ENCODE data around the gene DEFB132.
"Not testable (repeated sequence)": the region's sequence is repeated elsewhere in the genome, so short reads cannot be mapped to it uniquely, and the experiment has no call there.

The DEFB132 gene

GRCh38 chr20:252801-253200 lies 4.7 kb upstream of the DEFB132 start (continued):
- TF ChIP-seq TSHZ2 (CRISPR knock-in tag; IDR thresholded peaks at IDR 0.05), result no peak
- TF ChIP-seq OSR1 (CRISPR knock-in tag; IDR thresholded peaks at IDR 0.05), result no peak
- no peak for TF ChIP-seq CSRNP3 (CRISPR knock-in tag; IDR thresholded peaks at IDR 0.05)

- ATAC-seq, result not testable (repeated sequence)
These were observed 4.1 kb upstream of the DEFB132 start for GRCh38 chr20:253447-253846.

GRCh38 chr20:258269-258858 lies 840 bp downstream of the DEFB132 start:
- TF ChIP-seq PPARA (CRISPR knock-in tag; IDR thresholded peaks at IDR 0.05; ENCODE audit: borderline replicate concordance), result no peak
- no peak for TF ChIP-seq ZC3H10 (CRISPR knock-in tag; IDR thresholded peaks at IDR 0.05)
- TF ChIP-seq ZNF70 (CRISPR knock-in tag; IDR thresholded peaks at IDR 0.05), result no peak
- TF ChIP-seq ZFP30 (CRISPR knock-in tag; IDR thresholded peaks at IDR 0.05), result no peak
- no peak for TF ChIP-seq TOX (CRISPR knock-in tag; IDR thresholded peaks at IDR 0.05; ENCODE audit: borderline replicate concordance)
- no peak for TF ChIP-seq ZNF565 (CRISPR knock-in tag; conservative IDR thresholded peaks at IDR 0.05; ENCODE audit: low read depth)
- no peak for TF ChIP-seq TCF4 (CRISPR knock-in tag; IDR thresholded peaks at IDR 0.05; ENCODE audit: borderline replicate concordance)
- no peak for TF ChIP-seq TSHZ2 (CRISPR knock-in tag; IDR thresholded peaks at IDR 0.05)
- TF ChIP-seq OSR1 (CRISPR knock-in tag; IDR thresholded peaks at IDR 0.05), result no peak
- TF ChIP-seq RARB (CRISPR knock-in tag; IDR thresholded peaks at IDR 0.05), result no peak
- TF ChIP-seq CSDC2 (CRISPR knock-in tag; IDR thresholded peaks at IDR 0.05), result no peak
- no peak for TF ChIP-seq GLIS3 (CRISPR knock-in tag; IDR thresholded peaks at IDR 0.05)
- ATAC-seq, result no peak

GRCh38 chr20:258963-259362 lies 1.4 kb downstream of the DEFB132 start:
- peak; percentile 32; the same call in 1 of the 3 replicates for ATAC-seq
- no peak for TF ChIP-seq ESRRG (CRISPR knock-in tag; IDR thresholded peaks at IDR 0.05)
- TF ChIP-seq ZFP3 (CRISPR knock-in tag; IDR thresholded peaks at IDR 0.05), result no peak
- no peak for TF ChIP-seq RARB (CRISPR knock-in tag; IDR thresholded peaks at IDR 0.05)
- TF ChIP-seq CSDC2 (CRISPR knock-in tag; IDR thresholded peaks at IDR 0.05), result no peak
- no peak for TF ChIP-seq SNAI2 (CRISPR knock-in tag; IDR thresholded peaks at IDR 0.05)
- TF ChIP-seq GLIS3 (CRISPR knock-in tag; IDR thresholded peaks at IDR 0.05), result no peak
- no peak for TF ChIP-seq POU6F1 (CRISPR knock-in tag; IDR thresholded peaks at IDR 0.05; ENCODE audit: borderline replicate concordance, low read depth)
- TF ChIP-seq OSR1 (CRISPR knock-in tag; IDR thresholded peaks at IDR 0.05), result no peak
- TF ChIP-seq ZC3H10 (CRISPR knock-in tag; IDR thresholded peaks at IDR 0.05), result no peak
- no peak for TF ChIP-seq ARNTL (CRISPR knock-in tag; IDR thresholded peaks at IDR 0.05; ENCODE audit: borderline replicate concordance, low read depth)
- TF ChIP-seq PATZ1 (CRISPR knock-in tag; IDR thresholded peaks at IDR 0.05; ENCODE audit: borderline replicate concordance), result no peak
- TF ChIP-seq TSHZ2 (CRISPR knock-in tag; IDR thresholded peaks at IDR 0.05), result no peak
- no peak for TF ChIP-seq BACH2 (CRISPR knock-in tag; IDR thresholded peaks at IDR 0.05; ENCODE audit: borderline replicate concordance)
- TF ChIP-seq ZFP30 (CRISPR knock-in tag; IDR thresholded peaks at IDR 0.05), result no peak
- no peak for TF ChIP-seq TOX (CRISPR knock-in tag; IDR thresholded peaks at IDR 0.05; ENCODE audit: borderline replicate concordance)

All from SK-N-SH treated with all-trans-retinoic acid at 6 μM for 48 hours (cell line).